GM21447 (cell line): Measurements from ENCODE around the gene RUNX2.
"Not testable (repeated sequence)": the region's sequence is repeated elsewhere in the genome, so short reads cannot be mapped to it uniquely, and the experiment has no call there.

Source experiments
- ATAC-seq: cut with Tn5 transposase; IDR thresholded peaks from one replicate; pipeline ENCODE4 v1.9.1; 2021; ENCODE audit not compliant: unreplicated experiment

RUNX2 gene

DNA sequence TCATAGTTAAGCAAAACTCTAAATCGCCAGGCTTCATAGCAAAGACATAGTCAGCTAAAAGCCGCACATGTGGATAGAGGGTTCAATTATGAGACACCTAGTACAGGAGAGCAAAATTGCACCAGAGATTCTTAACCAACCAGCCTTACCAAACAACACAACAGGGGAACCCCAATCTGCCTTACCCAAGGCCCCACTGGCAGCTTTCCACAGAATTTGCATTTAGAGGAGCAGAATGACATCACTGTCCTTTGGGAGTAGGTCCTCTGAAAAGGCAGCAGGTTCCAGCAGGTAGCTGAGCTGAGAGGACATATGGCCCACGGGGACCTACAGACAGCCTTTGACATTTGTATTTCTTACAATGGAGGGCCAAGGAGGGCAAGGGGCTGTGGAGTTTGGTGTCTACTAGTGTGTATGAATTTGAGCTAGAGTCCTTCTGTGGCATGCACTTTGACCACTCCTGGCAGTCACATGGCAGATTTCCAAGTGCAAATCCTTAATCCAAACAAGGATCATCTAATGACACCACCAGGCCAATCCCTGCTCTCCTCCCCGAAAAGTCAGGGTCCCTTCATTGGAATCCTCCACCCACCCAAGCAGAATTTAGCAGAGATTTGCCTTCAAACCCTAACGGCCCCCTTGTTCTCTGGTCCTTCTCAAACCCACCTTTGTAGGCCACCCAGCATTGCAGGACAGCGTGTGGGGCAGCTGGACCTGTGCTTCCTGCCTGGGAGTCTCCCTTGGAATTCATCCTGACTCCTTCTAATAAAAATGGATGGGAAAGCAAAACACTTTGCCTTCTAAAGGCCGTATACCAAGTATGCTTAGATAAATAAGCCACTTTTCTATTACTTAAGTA is 220.8 kb downstream of the RUNX2 start:
- ATAC-seq, result peak; percentile 99

DNA sequence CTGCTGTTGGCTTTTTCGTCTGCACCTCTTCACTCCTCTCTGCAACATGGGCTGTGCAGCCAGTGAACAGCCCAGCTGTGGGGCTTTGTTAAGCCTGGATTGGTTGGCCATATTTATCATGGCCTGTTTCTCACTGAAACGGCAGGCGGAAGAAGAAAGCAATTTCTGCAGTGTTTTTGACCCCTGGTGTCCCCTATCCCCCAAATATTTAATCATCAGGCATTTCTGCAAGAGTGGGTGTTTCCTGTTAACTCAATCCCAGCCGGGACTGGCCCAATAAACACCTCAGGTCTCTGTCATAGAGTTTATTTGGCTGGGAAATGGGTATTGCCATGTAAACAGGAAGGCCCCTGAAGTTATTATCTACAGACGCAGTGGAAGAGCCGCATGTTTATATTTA is 224.4 kb downstream of the RUNX2 start:
- no peak for ATAC-seq

DNA sequence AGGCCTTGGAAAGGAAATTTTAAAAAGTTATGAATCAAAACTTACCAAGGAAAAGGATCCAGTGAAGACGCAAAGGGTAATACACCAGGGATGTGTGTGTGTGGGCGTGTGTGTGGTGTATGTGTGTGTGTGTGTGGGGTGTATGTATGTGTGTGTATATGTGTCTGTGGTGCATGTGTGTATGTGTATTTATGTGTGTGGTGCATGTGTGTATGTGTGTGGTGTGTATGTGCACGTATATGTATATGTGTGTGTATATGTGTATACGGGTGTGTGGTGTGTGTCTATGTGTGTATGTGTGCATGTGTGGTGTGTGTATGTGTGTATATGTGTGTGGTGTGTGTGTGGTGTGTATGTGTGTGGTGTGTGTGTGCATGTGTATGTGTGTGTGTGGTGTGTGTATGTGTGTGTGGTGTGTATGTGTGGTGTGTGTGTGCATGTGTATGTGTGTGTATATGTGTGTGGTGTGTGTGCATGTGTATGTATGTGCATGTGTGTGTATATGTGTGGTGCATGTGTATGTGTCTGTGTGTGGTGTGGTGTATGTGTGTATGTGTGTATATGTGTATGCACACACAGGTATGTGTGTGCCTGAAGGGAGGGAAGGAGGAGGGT is 225.7 kb downstream of the RUNX2 start:
- ATAC-seq, result no peak

DNA sequence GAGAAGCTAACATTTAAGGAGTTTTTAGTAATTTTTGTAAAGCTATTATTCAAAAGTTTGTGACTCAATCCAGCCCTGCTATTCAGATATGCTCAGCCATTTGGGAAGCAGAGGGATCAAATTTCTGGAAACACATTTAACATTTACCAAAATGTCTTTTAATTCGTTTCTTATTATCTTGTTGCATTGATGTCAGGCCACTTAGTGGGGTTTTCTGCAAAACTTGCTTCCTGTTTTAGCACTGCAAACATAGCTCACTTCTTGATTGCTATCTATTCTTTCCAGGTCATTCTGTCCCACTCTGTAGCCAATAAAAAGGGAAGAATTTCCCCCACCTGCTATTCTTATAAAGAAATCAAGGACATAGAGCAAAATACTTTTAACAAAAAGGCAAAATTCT is 226.5 kb downstream of the RUNX2 start:
- no peak for ATAC-seq

DNA sequence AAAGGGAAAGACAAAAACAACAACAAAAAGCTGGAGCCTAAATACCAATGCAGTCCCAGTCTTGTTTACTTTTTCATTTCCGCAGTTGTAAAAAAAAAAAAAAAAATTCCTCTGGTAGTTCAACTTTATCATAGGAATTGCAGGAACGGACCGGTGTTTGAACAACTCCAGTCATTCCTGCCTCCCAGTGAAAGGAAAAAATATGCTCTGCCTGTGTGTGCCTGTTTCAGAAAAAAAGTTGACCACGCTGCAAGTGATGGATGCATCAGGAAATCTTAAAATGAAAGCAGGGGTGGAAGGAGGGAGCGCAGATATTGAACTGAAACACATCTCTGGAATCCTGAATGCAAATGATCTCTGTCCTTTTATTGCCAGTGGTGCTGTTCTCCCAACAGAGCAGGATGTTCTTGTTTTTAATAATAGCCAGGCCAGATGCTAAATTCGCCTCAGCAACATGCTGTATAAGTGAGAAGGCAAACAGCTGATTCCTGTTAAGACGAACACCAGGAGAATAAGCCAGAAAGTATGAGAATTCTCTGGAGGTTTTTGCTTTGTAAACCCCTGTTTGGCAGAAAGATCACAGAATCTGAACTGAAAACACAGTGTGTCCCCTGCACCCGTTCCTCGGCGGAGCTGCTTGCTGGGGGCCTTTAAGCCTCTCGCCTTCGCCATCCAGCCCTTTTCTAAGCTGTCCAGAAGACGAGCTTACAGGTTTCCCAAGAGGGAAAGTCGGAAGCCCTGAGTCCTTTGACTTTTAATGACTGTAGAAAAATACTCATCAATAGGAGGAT is 228.0 kb downstream of the RUNX2 start:
- ATAC-seq, result no peak

DNA sequence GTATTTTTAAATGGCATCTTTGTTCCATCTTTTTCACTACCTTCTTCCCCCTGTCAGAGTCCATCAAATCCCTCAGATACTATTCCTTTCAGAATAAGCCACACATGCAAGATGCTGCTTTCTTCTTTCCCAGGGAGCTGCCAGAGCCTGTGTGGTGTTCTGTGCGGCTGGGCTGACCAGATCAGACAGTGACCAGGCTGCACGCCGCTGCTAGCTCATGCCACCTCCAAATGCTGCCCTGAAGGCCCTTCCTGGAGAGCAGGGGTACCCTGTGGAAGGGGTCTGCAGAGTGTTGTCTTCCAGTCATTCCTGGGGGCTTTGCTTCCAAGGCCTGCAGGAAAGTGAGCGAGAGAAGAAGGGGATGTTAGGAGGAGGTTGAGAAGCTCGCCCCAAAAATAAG is 228.7 kb downstream of the RUNX2 start:
- no peak for ATAC-seq

DNA sequence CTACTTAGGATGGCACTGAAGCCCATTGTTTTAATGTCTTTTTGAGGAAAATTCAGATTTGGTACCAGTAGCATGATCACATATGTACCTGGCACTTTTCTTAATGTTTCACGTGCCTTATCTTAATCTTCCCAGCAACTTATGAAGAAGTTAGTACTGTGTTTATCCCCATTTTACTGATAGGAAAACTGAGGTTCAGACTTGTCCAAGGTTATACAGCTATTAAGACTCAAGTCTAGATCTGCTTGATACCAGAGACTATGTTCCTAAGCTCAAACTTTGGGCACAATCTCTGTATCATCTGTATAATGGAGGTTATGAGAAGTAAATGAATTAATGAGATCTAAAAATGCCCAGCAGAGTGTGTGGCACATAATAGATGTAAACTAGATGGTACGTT is 229.3 kb downstream of the RUNX2 start:
- ATAC-seq, result no peak

DNA sequence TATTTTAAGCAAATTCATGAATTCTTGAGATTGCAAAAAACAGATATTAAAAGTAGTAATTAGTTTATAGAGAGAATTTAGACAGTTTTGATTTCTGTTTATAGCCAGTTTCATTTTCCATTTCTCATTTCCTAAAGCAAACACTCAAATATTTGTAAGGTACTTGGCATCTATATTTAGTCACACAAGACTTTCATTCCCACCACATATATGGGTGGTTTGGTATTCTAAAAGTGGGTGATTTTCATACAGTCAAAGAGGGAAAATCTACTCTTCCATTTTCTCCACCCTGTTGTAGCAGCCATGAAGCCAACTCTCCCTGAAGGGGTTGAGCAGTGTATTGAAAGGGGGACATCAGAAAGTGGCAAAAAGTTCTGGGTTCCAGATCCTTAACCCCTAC is 230.7 kb downstream of the RUNX2 start:
- peak; percentile 75 for ATAC-seq

DNA sequence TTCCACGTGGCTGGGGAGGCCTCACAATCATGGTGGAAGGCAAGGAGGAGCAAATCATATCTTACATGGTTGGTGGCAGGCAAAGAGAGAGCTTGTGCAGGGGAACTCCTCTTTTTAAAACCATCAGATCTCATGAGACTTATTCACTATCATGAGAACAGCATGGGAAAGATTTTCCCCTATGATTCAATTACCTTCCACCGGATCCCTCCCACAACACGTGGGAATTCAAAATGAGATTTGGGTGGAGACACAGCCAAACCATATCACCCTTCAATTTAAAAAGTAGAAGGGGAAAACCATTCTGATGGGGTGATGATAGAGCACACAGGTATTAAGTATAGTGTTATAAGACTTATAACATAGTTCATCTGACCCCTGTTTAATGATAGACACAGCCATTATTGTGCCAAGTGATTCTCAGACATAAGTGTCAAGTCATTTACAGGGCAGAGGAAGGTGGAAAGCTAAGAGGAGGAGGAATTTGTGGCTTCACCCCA is 232.2 kb downstream of the RUNX2 start:
- ATAC-seq, result not testable (repeated sequence)

DNA sequence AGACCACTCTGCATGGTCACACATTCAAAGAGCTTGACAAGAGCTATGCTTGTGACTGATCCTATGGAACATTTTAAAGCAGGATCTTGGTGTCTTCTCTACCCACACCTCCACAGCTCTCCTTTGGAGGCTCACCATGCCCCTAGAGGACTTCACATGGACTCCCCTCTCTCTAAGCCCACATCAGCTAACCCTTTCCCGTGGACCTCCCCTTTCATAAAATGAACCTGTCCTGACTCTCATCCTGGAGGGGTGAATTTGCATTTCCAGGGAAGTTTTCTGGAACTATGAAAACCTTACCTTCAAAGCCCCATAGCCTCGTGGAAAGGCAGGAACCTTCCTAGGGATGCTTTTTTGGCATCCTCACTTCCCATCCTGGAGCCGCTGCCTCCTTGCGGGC is 234.0 kb downstream of the RUNX2 start:
- ATAC-seq, result no peak

DNA sequence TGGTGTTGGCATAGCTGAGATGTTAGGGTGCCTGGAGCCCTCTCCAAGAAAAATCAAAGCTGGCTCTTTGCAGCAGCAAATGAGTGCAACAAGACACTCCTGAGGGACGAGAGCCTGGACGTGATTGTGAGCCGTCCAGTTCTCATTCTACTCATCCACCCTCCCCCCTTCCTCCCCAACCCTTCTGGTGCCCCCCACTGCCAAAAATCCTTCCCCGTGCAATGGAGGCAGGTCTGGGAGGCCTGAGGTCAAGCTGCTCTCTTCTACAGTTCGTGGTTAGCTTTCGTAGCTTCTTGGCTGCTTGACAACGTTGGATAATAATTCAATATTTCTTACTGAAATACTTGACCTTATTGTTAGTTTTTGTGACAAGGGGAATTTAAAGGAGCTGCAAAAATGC is 234.9 kb downstream of the RUNX2 start:
- no peak for ATAC-seq

DNA sequence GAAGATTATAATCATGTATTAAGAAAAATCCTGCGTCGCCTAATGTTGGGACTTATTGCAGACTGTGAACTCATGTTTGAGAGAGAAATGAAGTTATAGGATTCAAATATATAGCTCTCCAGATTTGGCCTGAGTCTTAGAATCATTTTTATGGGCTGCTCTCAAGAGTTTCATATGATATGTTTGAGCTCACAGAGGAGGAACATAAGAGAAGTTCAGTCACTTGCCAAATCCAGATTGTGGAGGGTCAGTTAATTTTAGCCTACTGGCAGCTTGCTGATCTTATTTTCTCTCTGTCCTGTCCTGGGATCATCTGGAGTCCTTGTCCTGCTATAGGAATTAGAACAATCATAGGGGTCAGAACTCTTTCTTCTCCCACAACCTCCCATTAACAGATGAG is 235.7 kb downstream of the RUNX2 start:
- no peak for ATAC-seq

DNA sequence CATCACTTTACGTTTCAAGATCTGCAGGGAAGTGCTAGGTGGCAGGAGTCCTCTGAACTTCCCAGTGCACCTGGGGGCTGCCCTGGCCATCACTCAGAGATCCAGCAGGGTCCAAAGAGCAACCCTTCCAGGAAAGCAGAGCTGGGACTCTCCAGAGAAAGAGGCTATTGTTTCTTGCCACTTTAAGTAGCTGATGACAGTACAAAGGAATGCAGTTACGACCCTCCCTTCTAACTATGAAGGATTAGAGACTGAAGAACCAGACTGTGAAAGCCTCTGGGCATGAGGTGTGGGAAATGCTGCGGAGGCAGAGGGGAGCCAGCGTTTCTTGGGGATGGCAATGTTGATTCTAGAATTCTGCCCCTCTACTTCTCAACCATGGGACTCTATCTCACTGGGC is 238.8 kb downstream of the RUNX2 start:
- ATAC-seq, result no peak

DNA sequence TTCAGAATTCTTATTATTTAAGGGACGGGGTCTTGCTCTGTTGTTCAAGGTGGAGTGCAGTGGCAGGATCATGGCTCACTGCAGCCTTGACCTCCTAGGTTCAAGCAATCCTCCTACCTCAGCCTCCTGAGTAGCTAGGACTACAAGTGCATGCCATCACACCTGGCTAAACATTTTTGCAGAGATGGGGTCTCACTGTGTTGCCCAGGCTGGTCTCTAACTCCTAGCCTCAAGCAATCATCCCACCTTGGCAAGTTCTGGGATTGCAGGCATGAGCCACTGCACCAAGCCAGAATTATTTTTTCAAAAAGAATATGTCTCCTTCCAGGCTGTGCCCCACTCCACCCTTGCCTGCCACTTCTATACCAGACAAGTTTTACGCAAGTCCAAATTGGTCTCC is 239.7 kb downstream of the RUNX2 start:
- ATAC-seq, result no peak

DNA sequence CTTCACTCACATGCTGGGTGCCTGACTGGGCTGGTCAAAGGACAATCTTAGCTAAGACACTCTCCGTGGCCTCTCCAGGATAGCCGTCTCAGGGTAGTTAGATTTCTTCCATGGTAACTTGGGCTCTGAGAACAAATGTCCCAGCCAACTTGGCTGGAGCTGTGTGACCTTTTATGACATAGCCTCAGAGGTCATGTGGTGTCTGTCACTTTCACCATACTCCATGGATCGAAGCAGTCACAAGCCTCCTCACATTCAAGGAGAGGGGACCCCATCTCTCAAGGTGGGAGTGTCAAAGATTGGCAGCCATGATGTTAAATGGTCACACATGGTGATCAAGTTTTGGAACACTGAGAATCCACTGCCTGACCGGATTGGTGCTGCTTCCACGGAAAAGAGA is 240.5 kb downstream of the RUNX2 start:
- no peak for ATAC-seq

DNA sequence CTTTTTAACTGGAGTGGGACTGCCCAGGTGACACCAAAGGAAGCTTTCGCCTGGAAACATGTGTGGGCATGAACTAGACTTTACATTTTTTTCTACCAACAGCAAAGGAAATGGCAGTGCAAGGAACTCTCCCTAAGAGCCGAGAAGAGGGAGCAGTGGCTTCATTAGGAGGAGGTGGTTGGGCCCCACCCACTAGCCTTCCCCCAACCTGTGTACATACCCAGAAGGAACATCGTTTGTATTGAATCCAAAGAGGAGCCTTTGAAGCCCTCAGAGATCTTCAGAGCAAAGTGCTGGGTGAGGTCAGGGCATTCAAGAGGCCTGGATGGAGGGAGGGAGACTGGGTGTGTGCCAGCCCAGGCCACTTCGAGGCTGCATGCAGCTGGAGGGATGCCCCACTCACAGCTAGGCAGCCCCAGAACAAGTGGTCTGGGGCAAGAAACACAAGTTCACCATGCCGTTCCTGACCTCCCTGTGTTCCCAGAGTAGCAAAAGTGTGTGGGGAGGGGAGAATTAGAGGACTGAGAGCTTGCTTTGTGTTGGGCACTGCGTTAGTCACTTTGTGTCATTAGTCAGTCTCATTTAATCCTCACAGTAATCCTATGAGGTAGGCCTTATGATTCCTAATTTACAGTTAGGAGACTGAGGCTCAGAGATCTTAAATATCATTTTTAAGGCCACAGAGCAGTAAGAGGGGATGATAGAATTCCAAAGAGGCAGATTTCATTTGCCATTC is 241.2 kb downstream of the RUNX2 start:
- no peak for ATAC-seq

DNA sequence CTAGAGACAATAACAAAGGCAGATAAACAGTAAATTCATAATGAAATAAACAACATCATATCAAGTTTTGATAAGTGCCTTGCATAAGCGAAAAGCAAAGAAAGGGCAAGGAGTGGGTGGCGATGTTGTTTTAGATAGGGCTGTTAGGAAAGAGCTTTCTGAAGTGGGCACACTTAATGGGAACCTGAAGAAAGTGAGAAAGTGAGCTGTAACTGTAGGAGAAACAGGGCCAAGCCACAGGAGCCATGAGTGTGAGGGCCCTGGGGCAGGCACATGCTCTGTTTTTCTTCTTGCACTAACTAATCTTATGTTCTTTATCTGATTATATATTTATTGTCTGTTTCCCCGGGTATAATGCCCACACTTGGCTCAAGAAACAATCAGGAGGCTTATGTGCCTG is 243.0 kb downstream of the RUNX2 start:
- no peak for ATAC-seq

DNA sequence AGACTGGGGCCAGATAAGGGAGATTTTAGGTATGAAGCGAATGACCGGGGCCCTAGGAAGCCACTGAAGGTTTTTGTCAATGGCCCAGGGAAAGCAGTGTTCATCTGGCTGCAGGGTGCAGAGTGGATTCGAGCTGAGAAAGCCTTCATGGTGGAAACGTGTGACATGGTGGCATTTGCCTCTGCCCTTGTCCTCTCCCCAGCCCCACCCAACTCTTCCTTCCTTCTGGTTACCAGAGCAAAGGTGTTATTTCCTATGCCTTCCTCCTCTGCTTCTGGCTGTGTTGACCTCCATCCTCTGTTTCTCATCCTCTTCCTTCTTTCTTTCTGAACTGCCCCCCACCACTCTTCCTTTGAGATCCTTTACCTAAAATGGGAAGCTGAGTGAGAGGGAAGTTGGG is 244.7 kb downstream of the RUNX2 start:
- ATAC-seq, result no peak

DNA sequence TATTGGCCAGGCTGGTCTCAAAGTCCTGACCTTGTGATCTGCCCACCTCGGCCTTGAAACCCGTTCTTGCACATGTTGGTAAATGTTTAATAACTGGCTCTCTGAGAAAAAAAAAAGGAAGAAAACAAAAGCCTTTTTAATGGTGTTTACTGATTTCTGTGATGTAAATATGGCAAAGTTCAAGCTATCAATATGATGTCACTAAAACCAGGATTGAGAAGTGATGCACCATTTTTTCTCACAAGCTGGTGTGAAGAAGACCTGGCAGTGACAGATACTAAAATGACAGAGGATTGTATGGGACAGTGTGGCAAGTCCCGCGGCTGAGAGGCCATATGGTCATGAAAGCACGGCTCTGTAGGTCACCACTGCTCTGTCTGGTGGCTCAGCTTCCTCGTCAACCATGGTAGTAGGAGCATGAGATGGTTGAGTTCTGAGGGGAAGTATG is 245.9 kb downstream of the RUNX2 start:
- ATAC-seq, result no peak

DNA sequence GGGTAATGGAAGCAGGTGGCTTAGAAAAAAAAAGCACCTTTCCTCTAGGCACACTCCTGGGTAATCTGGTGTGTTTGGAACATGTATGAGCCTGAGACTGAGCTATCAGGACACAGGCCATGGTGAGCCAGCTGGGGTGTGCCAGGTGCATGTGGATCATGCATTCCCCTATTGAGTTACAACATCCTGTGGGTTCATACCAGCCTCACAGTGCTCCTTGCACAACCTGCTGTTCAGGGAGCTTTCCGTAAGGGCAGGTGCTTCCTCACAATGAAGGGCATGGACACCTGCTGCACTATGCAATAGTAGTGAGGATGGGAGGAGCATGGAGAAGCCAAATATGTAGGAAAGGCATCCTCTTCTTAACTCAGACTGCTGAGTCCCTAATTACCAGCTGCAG is 246.8 kb downstream of the RUNX2 start:
- ATAC-seq, result no peak
